Activated T-cell treated with anti-CD3 and anti-CD28 coated beads, Interleukin-2, amount 50 U/mL, for 48 hours (primary cell): Measurements from ENCODE around the gene FRZB.
A peak's percentile ranks its signal among the peaks of the same experiment; 100 is the strongest.
"Not testable (repeated sequence)": the region's sequence is repeated elsewhere in the genome, so short reads cannot be mapped to it uniquely, and the experiment has no call there.

Source experiments
- DNase-seq, 2 experiments: peaks; one replicate each; pipeline ENCODE4 v3.0.0-alpha.2; 2020

FRZB gene, protein sequence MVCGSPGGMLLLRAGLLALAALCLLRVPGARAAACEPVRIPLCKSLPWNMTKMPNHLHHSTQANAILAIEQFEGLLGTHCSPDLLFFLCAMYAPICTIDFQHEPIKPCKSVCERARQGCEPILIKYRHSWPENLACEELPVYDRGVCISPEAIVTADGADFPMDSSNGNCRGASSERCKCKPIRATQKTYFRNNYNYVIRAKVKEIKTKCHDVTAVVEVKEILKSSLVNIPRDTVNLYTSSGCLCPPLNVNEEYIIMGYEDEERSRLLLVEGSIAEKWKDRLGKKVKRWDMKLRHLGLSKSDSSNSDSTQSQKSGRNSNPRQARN

DNA sequence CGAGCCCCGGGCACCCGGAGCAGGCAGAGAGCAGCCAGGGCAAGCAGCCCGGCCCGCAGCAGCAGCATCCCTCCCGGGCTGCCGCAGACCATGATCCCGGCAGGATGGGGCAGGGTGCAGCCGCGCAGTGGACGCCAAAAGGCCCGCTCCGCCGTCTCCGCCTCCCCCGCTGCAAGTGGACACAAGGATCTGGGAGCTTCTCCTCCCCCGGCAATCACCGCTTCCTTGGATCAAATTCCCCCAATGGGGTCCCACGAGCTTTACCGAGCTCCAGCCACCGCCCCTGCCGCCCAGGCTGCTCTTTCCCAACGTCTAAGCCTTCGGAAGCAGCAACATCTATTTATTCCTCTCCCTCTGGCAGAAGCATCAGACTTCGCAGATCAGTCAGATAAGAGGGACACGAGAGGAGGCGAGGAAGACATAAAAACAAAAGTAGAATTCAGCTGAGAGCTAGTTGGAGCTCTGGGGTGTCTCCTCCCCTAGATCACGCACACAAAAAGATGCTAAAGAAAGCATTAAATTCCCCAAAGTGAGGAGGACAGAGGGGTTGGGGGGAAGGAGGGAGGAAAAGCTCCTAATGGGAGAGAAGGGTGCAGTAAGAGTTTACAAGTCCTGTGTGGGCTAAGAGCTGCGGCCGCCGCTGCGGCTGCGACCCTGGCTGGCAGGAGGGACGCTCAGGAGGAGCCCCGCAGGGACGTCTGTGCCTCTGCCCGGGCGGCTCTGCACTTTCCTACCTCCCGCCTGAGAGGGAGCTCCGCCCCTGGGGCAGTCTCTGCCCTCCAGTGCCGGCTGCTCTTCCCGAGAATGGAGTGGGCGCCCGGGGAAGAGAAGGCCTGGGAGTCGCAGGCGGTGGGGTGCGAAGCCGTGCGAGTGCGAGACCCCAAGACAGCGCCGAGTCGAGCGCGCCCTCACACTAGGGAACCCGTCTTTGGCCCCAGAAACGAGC lies at the start of gene FRZB:
Gene FRZB, minus strand, starts transcription at position 177 of the 946 bp plus-strand sequence. Its CDS starts 85 bp downstream, at position 92.
- peak in 1 of 2 experiments; percentile 28 for DNase-seq

DNA sequence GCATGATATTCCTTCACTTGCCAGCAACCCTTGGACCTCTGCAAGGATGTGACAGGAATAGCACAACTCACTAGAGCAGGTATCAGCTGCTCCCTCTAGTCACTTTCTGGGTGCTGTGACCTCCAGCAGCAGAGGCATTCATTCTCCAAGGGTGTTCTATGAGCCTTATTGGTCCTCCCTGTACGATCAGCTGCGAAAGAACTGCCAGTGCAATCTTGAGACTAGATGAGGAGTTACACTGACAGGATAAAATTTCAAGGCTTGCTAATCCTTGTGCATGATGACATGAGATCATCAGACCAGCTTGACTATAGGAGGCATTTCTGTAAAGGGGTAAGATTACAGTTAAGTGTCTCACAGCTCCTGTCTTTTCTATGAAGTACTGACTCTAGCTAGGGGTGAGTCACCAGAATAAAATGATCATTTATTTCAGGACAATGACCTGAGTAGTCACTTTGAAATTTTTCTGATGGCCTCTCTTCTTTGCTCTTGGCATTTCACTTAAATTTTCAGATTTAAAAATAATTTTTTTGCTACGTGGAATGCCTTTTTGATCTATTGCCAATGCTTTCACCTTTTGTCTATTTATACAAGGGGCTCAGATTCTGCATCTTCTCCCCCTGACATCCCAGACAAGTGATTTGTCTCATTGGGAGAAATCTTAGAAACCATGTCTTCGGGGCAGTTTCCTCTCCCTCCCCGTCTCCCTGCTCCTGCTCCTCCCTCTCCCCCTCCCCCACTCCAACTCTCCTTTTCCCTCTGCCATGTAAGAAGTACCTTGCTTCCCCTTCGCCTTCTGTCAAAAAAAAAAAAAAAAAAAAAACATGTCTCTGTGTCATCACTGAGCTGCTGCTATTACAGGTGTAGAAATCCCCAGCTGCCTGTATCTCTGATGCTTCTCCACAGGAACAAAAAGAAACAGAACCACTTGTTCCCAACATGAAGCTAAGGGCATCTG lies 49.2 kb upstream of the FRZB start:
- no peak for DNase-seq

DNA sequence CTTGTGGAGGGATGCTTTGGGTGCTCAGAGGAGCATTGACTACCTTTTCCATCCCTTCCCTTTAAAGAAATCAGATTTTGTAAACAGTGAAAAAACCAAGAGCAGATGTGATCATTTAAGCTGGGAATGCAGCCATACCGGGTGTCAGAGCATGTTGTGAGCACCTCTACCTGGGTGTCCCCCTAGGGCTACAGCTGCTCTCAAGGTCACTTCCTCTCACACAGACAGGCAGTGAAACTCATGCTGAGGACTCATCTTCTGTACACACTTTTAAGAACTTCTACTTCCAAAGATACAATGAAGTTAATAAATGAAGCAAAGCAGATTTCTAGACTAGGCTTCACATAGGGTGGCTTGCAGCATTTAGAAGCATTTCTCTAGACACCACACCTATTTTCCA lies 48.4 kb upstream of the FRZB start:
- no peak for DNase-seq

DNA sequence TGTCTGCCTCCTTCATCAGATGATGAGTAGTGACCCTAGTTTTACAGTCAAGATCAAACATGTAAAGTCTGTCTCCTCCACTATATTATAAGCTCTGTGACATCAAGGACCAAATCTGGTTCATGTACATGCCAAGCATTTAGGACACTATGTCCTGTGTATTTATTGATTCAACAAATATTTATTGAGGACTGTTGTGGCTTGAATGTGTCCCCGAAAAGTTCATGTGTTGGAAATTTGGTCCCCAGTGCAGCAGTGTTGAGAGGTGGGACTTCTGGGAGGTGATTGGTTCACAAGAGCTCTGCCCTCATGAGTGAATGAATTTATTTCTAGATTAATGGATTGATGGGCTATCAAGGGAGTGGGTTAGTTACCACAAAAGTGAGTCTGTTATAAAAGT lies 46.6 kb upstream of the FRZB start:
- DNase-seq = no peak

DNA sequence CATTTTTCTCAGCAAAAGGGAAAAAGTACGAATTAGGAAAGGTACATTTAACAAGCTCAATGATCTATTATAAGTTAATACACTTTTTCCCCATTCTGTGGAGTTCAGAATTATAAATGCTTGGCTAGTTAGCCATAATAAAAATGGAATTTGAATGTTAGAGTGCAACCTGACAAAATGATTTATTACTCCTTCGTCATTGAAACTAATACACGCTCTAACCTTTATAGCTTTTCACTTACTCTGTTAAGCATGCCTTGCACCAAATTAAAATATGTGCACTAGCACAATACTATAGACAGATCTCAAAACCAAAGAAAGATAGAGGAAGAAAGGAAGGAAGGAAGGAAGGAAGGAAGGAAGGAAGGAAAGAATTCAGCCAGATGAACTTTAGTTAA lies 46.1 kb upstream of the FRZB start:
- no peak for DNase-seq

DNA sequence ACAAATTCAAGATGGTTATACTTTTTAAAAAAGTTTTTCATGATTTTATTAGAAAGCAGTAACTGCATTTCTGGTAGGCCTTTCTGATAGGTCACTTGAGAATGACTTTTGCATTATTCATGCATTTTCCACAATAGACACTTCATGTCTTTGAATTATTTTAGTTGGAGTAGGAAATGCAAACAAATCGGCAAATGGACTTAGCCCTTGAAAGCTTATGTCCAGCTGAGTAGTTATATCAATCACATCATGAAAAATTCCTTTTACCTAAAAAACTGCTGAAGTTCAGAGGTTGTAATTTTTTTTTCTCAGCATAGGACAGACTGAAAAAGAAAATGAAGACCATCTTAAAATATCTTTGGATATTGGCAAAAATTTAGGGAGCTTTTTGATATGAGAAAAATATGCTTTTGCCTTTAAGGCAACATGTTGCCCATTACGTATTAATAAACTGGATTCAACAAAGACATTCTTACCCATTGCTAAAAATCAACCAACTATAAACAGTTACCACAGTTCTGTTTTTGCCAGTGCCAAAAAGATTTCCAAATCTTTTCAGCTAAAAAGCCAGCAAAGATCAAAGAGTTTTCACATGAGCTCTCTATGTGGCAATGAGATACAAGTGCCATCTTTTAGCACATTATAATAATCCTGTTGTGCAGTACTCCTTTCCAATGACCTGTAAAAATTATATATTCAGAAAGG lies 45.5 kb upstream of the FRZB start:
- DNase-seq = no peak

DNA sequence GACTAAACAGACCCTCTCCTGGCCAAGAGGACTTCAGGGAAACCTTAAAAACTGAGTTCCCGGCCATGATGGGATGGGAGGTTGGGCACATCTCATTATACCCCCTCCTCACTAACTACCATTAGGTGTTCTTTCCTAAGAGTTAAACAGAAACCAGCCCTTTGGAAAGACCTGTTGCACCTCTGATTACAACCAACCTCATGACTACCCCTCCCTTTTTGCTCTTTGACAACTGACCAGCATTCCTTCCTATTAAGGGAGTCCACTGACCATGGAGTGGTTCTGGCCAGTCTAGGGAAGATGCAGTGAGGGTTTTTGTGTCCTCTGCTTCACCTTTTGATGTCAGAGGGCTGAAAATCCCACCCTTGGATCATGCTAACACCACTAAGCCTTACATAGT lies 44.5 kb upstream of the FRZB start:
- no peak for DNase-seq

DNA sequence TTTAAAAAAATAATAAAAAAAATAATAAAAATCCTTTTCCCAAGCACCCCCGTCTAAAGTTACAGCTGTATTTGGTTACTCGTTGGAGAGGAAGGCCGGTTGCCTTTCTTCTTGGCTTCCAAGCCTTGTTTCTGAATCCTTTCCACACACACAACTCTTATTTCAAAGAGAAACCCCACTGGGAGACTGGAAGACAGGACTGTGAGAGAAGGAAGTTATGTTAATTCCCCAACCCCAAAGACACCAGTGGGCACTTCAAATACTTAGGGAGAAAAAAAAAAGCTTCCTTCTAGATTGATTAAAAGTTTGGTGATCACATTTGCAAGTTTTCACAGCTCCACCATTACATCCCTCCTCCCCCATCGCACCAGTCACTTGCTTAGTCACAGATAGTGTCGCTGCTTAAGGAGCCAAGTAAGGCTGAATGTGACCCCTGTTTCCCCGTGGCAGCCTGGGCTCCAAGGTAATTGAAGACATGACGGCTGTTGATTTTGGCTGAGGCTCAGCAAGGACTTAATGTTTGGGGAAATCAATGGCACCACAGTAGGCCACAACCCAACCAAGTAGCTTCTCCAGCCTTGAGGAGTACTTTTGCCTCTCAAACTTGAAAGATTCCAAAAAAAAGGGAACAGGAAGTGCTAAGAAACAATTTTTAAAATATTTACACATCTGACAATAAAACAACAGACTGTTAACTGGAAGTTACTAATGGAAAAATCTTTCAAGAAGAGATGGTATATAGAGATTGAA lies 40.8 kb upstream of the FRZB start:
- DNase-seq = no peak

DNA sequence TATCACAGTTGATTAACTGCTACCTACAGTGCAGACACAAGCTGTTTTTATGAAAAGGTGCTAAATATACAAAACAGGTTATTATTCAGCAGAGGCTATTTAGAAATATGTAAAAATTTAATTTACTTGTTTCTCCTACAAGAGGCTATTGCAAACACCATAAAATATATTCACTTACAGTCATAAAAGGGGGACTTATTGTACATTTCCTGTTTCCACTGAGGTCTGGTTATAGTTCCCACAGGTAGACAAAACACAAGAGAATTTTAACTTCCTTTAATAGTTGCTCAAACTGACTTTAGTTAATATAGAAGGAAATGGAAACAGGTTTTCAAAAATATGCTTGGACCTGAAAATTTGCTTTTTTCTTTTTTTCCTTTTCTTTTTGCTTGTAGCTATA lies 40.0 kb upstream of the FRZB start:
- no peak for DNase-seq

DNA sequence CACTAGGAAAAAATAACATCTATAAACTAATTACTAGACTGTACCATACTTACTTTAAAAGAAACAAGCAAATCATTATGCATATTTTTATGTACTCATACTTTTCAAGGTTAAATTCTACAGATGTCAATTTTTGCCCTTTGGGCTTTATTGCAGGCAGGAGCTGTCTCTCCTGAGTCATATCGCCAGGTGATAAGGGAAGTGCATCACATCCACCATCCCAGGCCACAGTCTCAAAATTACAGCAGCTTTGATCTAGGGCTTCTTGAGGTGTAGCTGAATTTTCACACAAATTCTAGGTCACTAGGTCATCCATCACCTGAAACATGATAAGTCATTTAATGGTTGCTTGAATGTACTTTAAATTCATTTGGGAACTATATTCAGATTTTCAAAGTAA lies 38.4 kb upstream of the FRZB start:
- DNase-seq = no peak

DNA sequence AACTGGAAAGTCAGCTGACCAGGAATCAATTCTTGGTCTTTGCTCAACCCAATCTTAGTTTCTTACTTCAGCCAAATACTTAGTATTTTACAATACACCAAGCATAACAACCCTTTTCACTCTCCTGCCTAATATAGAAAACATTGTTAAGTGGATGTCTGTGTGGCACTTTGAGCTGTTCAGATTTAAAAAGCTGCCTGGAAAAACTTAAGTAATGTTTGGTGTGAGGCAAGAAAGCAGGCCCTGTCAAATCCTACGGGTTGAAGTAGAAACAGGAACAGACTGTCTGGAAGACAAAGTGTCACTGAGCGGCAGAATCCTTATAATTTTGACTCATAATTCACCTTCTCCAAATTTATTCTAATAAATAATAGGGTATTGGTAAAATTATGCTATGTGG lies 37.1 kb upstream of the FRZB start:
- DNase-seq = no peak

DNA sequence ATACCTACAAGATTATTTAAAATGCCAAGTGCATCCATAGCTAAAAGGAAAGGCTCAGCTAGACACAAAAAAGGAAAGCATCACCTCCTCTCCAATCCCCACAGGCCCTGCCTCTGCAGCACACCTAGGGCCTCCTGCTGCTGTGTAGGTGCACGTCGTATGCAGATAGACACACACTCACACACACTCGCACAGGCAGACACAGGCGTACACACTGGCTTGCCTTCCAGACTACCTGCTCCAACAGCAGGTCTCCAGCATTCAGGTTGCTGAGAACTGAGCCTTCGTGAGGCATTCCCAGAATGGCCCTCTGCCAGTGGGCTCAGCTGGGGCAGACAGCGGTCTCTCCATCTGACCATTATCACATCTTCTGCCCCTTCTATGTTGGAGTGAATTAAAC lies 35.3 kb upstream of the FRZB start:
- DNase-seq = no peak

DNA sequence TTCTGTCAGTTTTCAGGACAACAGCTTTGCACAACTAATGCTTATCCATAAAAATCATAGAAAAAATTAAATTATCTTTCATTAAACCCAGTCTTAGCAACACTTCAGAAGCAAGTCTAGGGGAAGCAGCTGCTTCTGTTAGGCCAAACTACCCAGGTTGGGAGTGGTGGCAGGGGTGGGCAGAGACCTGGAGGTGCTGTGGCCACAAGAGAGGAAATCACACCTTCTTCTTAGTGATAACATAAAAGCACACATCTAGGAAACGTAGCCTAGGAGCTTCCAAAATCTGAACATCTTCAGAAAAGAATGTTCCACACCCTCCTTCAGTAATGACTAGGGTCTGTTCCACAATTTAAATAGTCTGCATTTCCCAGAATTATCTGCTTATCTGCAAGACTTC lies 32.3 kb upstream of the FRZB start:
- DNase-seq = no peak

DNA sequence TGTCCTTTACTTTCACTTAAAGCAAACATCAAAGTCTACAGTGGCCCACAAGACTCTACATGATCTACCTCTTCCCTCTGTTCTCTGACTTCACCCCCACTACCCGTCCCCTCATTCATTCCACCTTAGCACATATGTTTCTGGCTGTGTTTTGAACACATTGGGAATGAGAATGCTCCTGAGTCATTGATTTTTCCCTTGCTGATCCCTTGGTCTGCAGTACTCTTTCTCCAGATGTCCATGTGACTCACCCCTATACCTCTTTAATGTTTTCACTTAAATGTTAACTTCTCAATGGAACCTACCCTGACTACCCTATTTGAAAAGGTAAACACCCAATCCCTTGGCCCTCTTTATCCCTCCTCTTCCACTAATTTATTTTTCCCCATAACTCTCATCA lies 30.7 kb upstream of the FRZB start:
- no peak for DNase-seq

DNA sequence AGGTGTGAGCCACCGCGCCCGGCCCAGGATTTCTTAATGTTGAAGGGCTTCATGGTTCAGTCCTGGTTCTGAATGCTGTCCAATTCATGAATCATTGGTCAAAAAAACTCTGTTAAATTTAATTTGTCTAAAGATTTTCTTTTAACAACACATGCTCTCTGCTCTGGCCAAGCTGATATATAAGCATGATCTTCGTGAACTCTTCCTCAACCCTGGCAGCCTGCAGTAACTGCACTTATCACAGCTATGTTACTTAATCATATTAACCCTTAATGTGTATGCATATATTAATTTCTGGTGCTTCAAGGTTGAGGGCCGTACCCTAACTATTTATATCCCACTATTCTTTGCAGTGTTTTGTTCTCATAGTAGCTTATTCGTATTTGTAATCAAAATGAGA lies 29.4 kb upstream of the FRZB start:
- DNase-seq = no peak

DNA sequence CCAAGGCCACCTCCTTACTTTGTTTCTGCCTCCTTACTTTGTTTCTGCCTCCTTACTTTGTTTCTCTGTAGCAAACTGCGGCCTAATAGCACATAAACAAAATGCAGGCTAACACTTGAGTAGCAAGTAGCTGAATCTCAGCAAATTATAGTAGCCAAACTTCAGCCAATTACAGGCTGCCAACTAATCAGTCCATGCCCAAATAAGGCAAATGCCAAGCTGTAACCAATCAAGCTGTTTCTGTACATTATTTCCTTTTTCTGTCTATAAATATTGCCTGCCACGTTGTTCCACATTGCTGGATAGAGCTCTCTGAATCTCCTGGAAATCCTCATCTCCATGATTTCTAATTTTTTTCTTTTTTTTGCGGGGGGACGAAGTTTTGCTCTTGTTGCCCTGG lies 28.7 kb upstream of the FRZB start:
- no peak for DNase-seq

DNA sequence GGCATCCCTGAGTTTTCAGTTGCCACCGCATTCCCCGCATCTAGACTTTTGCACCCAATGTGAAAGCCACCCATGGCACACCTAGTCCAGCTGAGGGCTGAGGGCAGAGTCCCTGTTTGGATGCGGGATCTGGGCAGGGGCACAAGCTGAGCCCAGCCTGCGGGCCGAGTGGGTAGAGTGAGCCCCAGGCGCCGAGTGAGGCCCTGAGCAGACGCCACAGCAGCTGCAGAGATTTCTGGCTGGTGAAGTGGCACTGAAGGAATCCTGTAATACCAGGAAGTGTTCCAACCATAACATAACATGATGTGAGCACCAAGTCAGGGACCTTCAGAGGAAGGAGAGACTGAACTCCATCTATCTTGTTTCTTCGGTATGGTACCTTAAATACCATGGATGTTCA lies 27.7 kb upstream of the FRZB start:
- no peak for DNase-seq

DNA sequence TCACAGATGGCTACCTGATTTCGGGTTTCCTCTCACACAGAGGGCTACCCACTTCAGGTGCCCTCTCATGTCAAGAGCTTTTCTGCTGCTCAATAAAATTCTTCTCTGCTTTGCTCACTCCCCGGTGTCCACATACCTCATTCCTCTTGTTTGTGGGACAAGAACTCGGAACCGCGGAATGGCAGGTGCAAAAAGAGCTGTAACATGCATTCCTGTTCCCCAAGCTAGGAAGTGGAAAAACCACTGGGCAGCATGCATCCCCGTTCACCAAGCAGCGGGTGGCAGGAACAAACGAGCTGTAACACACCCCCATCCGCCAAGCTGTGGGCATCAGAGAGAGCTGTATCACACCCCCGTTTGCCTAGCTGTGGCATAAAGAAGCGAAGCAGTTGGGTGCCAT lies 27.2 kb upstream of the FRZB start:
- no peak for DNase-seq

DNA sequence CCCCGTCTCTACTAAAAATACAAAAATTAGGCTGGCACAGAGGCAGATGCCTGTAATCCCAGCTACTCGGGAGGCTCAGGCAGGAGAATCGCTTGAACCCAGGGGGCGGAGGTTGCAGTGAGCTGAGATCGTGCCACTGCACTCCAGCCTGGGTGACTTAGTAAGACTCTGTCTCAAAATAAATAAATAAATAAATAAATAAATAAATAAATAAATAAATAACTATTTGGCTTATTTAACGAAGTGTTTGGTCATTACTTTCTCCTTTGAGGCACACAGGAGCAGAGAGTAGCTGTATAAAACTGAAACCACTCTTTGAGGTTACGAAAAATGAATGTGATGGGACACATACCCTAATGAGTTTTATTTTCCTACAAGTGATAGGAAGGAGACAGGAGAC lies 26.6 kb upstream of the FRZB start:
- DNase-seq = not testable (repeated sequence)

DNA sequence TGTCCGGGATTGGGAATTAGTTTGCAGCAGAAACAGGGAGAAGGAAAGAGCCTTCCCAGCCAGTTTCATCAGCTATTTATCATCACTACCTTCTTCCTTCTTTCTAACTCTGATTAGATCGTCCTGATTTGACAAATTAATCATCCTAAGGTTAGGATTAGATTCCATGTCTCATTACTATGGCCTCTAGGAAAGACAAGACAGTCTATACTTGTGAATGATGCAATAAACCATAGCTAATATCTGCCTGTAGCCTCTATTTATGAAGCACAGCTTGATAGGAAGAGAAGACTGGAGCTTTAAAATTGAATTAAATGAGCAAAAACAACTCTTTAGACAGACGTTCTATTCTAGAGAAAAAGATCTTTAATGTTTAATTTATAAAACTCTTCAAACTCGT lies 25.2 kb upstream of the FRZB start:
- no peak for DNase-seq

DNA sequence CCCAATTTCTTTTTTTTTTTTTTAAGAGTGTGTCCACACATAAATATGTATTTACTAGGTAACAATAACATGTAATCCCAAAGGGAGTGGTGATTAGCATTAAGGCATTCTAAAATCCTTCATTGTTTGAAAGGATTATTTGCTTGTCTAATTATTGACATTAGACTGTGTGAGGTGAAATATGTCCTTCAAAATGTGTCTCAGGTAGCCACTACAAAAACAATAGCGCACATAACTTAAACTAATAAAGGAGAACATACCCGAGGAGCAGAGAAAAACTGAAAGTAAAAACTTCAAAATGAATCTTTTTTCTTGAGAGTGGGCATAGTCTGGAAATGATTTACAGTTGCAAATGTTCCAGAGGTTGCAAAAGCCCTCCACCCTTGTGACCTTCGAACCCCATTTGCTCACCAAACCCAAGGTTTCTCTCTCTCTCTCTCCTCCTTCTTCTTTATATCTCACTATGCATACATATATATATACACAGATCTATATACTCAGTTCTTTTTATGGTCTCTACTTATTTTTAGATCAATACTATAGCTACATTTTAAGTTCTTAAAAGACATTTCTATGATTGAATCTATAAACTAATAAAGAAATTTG lies 24.4 kb upstream of the FRZB start:
- no peak for DNase-seq
